ENCODE results near the gene DEDD.
"Not testable (repeated sequence)": the region's sequence is repeated elsewhere in the genome, so short reads cannot be mapped to it uniquely, and the experiment has no call there.

Gene DEDD

DNA sequence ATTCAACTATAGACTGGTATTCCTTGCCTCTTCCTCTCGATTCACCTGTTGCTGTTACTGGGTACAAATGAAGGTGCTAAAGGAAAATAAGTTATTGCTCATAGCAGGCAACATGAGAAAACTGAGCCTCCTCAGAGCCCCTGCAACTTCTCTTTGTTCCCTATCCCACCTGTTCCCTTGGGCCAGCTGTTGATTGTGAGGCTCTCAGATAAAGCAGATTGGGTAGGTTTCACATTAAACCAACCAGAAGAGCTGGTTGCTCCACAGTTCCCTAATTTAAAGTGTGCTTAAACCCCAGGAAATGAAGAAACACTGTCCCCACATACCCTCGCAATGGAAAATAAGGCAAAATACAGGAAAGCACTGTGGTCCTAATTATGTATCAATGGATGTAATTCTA, 4.8 kb downstream of the DEDD start:
- no peaks in the 10 kb centered on the region for H3K4me1 ChIP-seq (ENCODE audit: control insufficient read depth, insufficient read depth, low read length)
- no peak for DNase-seq (ENCODE audit: low read depth, low spot score)
- no peaks in the 10 kb centered on the region for H3K27me3 ChIP-seq (ENCODE audit: control insufficient read depth, insufficient read depth, low read length)
- H3K36me3 ChIP-seq (ENCODE audit: control insufficient read depth, insufficient read depth, low read length), result peaks cover 17% of the 10 kb centered on the region; the same call in 1 of the 2 replicates
- no CpG with 5 or more reads among the region's 2 CpGs for WGBS (ENCODE audit: insufficient coverage, insufficient read length)
- no peak overlapping the region for H3K27ac ChIP-seq (ENCODE audit: low read length)
- H3K4me3 ChIP-seq (ENCODE audit: low read length), result no peak overlapping the region
- no peaks in the 10 kb centered on the region for H3K9me3 ChIP-seq (ENCODE audit: control insufficient read depth, insufficient read depth, low read length)

DNA sequence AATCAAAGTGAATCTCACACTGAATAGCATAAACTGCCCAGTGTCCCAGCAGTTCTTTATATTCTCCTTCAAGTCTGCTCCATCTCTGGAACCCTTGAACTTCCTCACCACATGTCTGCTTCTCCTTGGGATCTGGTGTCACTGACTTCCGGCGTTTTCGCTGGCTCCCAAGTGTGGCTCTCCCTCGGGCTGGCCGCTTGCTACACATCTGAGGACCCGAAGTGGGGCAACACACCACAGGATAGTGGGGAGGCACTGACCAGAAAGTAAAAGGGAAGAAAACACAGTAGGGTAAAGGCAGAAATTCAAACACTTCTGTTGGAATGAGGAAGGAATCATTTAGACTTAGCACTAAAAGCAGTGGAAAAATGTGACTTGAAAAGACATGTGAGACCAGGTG, 9.5 kb downstream of the DEDD start:
- no peak overlapping the region for H3K4me3 ChIP-seq (ENCODE audit: low read length)
- WGBS (ENCODE audit: insufficient coverage, insufficient read length), result no CpG with 5 or more reads among the region's 6 CpGs
- peaks cover 32% of the 10 kb centered on the region for H3K36me3 ChIP-seq (ENCODE audit: control insufficient read depth, insufficient read depth, low read length)
- peaks cover 6% of the 10 kb centered on the region; the same call in 1 of the 2 replicates for H3K4me1 ChIP-seq (ENCODE audit: control insufficient read depth, insufficient read depth, low read length)
- no peaks in the 10 kb centered on the region for H3K9me3 ChIP-seq (ENCODE audit: control insufficient read depth, insufficient read depth, low read length)
- no peak for DNase-seq (ENCODE audit: low read depth, low spot score)
- no peak overlapping the region for H3K27ac ChIP-seq (ENCODE audit: low read length)
- H3K27me3 ChIP-seq (ENCODE audit: control insufficient read depth, insufficient read depth, low read length), result no peaks in the 10 kb centered on the region

DNA sequence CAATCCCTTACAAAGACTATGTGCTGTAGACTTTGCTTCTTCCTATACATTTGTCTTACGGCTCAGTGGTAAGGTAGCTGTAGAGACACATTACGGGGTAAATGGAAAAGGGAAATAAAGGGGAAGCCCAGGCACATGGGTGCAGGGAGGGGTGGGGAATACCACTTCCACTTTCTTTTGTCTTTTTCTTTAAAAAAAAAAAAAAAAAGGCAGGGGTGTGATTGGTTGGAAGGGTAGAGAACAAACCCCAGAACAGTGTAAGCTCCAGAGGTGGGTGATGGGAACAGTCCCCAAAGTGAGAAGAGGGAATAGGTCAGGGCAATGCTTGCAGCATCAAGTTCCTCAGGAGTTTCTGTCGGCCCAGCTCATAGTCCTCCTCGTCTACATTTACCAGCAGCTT, 10.6 kb downstream of the DEDD start:
- no peak overlapping the region for H3K4me3 ChIP-seq (ENCODE audit: low read length)
- no peak for DNase-seq (ENCODE audit: low read depth, low spot score)
- peaks cover 6% of the 10 kb centered on the region; the same call in 1 of the 2 replicates for H3K4me1 ChIP-seq (ENCODE audit: control insufficient read depth, insufficient read depth, low read length)
- H3K27ac ChIP-seq (ENCODE audit: low read length), result no peak overlapping the region
- no peaks in the 10 kb centered on the region for H3K27me3 ChIP-seq (ENCODE audit: control insufficient read depth, insufficient read depth, low read length)
- H3K36me3 ChIP-seq (ENCODE audit: control insufficient read depth, insufficient read depth, low read length), result peaks cover 30% of the 10 kb centered on the region
- H3K9me3 ChIP-seq (ENCODE audit: control insufficient read depth, insufficient read depth, low read length), result no peaks in the 10 kb centered on the region
- no CpG with 5 or more reads among the region's 4 CpGs for WGBS (ENCODE audit: insufficient coverage, insufficient read length)

DNA sequence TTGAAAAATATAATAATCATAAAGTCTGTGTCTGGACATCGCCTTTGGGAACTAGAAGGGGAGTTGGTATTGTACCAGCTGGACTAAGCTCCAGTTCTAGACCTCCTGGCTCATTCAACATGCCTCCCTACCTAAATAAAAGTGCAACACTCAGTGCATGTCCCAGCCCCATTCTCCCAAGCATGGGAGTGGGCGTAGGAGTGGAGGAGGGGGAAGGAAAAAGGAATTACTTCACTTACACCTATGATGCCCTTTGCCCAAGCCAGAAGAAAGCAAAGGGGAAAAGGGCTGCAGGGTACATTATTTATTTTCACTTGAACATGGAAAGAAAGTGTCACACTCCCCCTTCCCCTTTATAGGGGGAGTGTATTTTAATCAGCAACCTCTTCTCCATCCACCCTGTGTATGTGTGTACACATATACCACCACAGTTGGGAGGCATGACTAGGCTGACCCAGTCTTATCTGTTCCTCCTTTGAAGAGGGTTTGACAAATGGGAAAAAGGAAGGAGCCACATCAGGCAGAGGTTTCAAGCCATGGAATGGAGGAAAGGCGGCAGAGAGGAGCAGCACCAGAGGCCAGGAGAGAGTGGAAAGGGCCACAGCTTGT, 11.3 kb downstream of the DEDD start:
- H3K4me1 ChIP-seq (ENCODE audit: control insufficient read depth, insufficient read depth, low read length), result peaks cover 6% of the 10 kb centered on the region; the same call in 1 of the 2 replicates
- H3K36me3 ChIP-seq (ENCODE audit: control insufficient read depth, insufficient read depth, low read length), result peaks cover 30% of the 10 kb centered on the region
- no peaks in the 10 kb centered on the region for H3K9me3 ChIP-seq (ENCODE audit: control insufficient read depth, insufficient read depth, low read length)
- no peak overlapping the region for H3K27ac ChIP-seq (ENCODE audit: low read length)
- no CpG with 5 or more reads among the region's 3 CpGs for WGBS (ENCODE audit: insufficient coverage, insufficient read length)
- DNase-seq (ENCODE audit: low read depth, low spot score), result no peak
- H3K27me3 ChIP-seq (ENCODE audit: control insufficient read depth, insufficient read depth, low read length), result no peaks in the 10 kb centered on the region
- H3K4me3 ChIP-seq (ENCODE audit: low read length), result no peak overlapping the region

DNA sequence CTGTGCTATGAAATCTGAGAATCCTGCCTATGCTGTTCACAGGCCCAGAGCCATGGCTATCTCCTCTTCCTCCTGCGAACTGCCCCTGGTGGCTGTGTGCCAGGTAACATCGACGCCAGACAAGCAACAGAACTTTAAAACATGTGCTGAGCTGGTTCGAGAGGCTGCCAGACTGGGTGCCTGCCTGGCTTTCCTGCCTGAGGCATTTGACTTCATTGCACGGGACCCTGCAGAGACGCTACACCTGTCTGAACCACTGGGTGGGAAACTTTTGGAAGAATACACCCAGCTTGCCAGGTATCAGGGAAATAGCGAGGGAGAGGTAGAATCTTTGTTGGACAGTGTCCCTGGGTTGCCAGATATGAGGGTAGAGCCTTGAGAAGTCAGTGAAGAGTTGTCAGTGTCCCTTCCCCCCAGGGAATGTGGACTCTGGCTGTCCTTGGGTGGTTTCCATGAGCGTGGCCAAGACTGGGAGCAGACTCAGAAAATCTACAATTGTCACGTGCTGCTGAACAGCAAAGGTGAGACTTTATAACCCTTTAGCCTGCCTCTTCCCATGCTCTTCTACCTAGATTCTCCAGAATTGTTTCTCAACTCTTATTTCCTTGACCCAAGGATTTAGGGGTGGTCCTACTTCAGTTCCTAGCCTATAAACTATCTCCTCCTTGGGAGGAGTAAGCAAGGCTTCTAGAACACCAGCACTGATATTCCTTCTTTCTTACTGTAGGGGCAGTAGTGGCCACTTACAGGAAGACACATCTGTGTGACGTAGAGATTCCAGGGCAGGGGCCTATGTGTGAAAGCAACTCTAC, 13.2 kb downstream of the DEDD start:
- no CpG with 5 or more reads among the region's 10 CpGs for WGBS (ENCODE audit: insufficient coverage, insufficient read length)
- Histone ChIP-seq H3K9me3 (ENCODE audit: control insufficient read depth, insufficient read depth, low read length) (no peaks in the 10 kb centered on the region), H3K27ac (ENCODE audit: low read length) (no peak overlapping the region), H3K4me1 (ENCODE audit: control insufficient read depth, insufficient read depth, low read length) (peaks cover 6% of the 10 kb centered on the region; the same call in 1 of the 2 replicates), H3K36me3 (ENCODE audit: control insufficient read depth, insufficient read depth, low read length) (peaks cover 29% of the 10 kb centered on the region), H3K27me3 (ENCODE audit: control insufficient read depth, insufficient read depth, low read length) (no peaks in the 10 kb centered on the region), H3K4me3 (ENCODE audit: low read length) (no peak overlapping the region; the same call in 1 of the 2 replicates)
- DNase-seq (ENCODE audit: low read depth, low spot score), result no peak

DNA sequence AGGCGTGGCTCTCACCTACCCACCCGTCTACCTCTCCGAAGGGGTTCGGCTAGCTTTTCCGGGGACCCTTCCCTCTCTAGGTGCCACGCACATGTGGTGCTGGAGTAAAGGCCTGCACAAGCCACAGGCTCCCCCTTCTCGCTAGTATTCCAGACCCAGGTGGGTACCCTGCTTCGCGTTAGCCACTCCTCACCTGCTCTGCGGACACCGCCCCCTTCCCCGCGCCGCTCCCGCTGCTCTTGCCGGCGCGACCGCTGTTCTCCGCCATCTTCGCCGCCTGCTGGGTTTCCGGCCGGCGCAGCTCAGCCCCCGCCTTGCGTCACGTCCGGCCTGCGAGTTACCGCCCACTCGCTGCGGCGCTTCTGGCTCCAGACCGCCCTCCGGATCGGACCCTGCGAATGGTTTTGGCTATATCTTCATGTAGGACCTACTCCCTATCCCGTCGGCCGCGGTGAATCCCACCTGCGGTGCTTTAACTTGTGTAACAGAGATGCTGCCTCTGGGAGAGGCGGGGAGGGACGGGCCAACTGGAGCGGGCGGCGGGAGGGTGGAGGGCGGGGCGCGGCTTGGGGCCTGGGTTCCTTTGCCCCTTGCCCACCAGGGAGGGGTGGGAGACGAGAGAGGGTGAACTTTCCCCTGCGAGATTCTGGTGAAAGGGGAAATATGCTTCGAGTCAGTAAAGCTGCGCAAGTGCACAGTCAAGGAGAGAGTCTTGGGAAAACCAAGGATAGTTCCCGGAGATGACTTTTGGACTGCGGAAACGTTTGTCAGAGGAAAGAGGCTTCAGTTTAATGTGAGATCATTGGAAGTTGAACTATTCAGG, 14.5 kb downstream of the DEDD start, which contains the start of the genes NIT1 and PFDN2:
NIT1 (plus strand) TSS at position 347 of the 823 bp plus-strand sequence; CDS start at position 419, 72 bp downstream.
PFDN2 (minus strand) TSS at position 279 of the 823 bp plus-strand sequence; CDS start at position 268, 11 bp downstream.
- DNase-seq (ENCODE audit: low read depth, low spot score), result peak; percentile 68
- H3K36me3 ChIP-seq (ENCODE audit: control insufficient read depth, insufficient read depth, low read length), result peaks cover 20% of the 10 kb centered on the region
- peaks cover 6% of the 10 kb centered on the region; the same call in 1 of the 2 replicates for H3K4me1 ChIP-seq (ENCODE audit: control insufficient read depth, insufficient read depth, low read length)
- no peak within 1 kb of the TSS for H3K27ac ChIP-seq (ENCODE audit: low read length)
- H3K9me3 ChIP-seq (ENCODE audit: control insufficient read depth, insufficient read depth, low read length), result no peaks in the 10 kb centered on the region
- H3K27me3 ChIP-seq (ENCODE audit: control insufficient read depth, insufficient read depth, low read length), result no peaks in the 10 kb centered on the region
- peak within 1 kb of the TSS; percentile 97 for H3K4me3 ChIP-seq (ENCODE audit: low read length)
- no CpG with 5 or more reads among the region's 58 CpGs for WGBS (ENCODE audit: insufficient coverage, insufficient read length)

DNA sequence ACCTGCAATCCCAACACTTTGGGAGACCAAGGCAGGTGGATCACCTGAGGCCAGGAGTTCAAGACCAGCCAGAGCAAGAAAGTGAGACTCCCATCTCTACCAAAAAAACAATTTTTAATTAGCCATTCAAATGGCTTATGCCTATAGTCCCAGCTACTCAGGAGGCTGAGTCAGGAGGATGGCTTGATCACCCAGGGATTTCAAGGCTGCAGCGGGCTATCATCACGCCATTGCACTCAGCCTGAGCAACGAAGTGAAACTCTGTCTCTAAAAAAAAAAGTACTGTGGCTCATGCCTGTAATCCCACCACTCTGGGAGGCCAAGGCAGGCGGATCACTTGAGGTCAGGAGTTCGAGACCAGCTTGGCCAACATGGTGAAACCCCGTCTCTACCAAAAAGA, 16.5 kb downstream of the DEDD start:
- H3K27me3 ChIP-seq (ENCODE audit: control insufficient read depth, insufficient read depth, low read length); H3K36me3 ChIP-seq (ENCODE audit: control insufficient read depth, insufficient read depth, low read length); H3K27ac ChIP-seq (ENCODE audit: low read length); H3K9me3 ChIP-seq (ENCODE audit: control insufficient read depth, insufficient read depth, low read length); DNase-seq (ENCODE audit: low read depth, low spot score); H3K4me1 ChIP-seq (ENCODE audit: control insufficient read depth, insufficient read depth, low read length); H3K4me3 ChIP-seq (ENCODE audit: low read length): not testable (repeated sequence)
- no CpG with 5 or more reads among the region's 6 CpGs for WGBS (ENCODE audit: insufficient coverage, insufficient read length)

DNA sequence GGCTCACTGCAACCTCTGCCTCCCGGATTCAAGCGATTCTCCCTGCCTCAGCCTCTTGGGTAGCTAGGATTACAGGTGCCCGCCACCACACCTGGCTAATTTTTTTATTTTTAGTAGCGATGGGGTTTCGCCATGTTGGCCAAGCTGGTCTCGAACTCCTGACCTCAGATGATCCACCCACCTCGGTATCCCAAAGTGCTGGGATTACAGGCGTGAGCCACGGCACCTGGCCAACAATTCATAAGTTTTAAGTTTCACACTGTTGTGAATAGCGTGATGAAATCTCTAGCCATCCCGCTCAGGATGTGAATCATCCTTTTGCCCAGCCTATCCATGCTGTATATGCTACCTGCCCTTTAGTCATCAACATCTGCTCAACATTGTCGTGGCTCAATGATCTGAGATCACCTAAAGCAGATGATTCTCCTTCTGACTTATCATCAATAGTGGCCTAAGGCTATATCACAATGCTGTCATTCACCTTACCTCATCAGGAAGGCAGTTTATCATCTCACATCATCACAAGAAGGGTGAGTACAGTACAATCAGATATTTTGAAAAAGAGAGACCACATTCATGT, 17.2 kb downstream of the DEDD start:
- Histone ChIP-seq H3K4me1 (ENCODE audit: control insufficient read depth, insufficient read depth, low read length) (peaks cover 6% of the 10 kb centered on the region; the same call in 1 of the 2 replicates), H3K27me3 (ENCODE audit: control insufficient read depth, insufficient read depth, low read length) (no peaks in the 10 kb centered on the region), H3K27ac (ENCODE audit: low read length) (no peak overlapping the region), H3K4me3 (ENCODE audit: low read length) (no peak overlapping the region), H3K36me3 (ENCODE audit: control insufficient read depth, insufficient read depth, low read length) (peaks cover 3% of the 10 kb centered on the region; the same call in 1 of the 2 replicates), H3K9me3 (ENCODE audit: control insufficient read depth, insufficient read depth, low read length) (no peaks in the 10 kb centered on the region)
- no peak for DNase-seq (ENCODE audit: low read depth, low spot score)
- no CpG with 5 or more reads among the region's 12 CpGs for WGBS (ENCODE audit: insufficient coverage, insufficient read length)

DNA sequence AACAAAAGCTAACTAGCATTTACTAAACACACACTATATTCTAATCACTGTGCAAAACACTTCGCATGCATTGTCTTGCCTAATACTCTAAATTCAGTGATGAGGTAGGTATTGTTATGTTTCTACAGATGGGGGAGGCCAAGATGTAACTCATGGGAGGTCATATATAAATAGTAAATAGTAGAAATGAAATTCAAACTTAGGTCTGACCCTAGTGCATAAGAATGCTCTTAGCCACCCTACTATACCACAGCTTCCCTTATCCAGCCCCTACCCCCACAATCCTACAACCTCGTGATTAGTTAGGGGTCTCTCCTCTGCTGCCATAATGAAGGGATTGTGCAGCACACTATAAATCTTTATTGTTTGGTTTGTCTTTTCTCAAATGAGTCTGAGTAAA, 17.9 kb downstream of the DEDD start:
- H3K4me1 ChIP-seq (ENCODE audit: control insufficient read depth, insufficient read depth, low read length), result peaks cover 6% of the 10 kb centered on the region; the same call in 1 of the 2 replicates
- no peak overlapping the region for H3K4me3 ChIP-seq (ENCODE audit: low read length)
- H3K36me3 ChIP-seq (ENCODE audit: control insufficient read depth, insufficient read depth, low read length), result peaks cover 1% of the 10 kb centered on the region; the same call in 1 of the 2 replicates
- H3K9me3 ChIP-seq (ENCODE audit: control insufficient read depth, insufficient read depth, low read length), result no peaks in the 10 kb centered on the region
- no peak overlapping the region for H3K27ac ChIP-seq (ENCODE audit: low read length)
- H3K27me3 ChIP-seq (ENCODE audit: control insufficient read depth, insufficient read depth, low read length), result no peaks in the 10 kb centered on the region
- no CpG with 5 or more reads among the region's 2 CpGs for WGBS (ENCODE audit: insufficient coverage, insufficient read length)
- DNase-seq (ENCODE audit: low read depth, low spot score), result no peak

DNA sequence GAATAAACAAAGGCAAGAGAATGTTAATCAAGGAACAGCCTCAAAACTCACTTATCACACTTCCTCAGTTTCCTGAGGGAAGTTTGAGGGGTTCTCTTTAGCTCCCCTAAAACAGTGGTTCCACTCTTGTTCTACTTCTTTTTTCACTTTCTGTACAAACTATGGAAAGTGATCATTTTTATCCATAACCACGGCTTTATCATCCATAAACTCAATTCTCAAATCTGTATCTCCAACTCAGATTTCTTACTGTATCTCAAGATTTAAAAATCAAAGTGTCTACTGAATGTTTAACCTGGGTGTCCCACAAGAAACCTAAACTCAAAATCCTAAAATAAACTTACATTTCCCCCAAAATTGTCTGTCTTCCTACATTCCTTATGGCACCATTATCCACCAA, 18.6 kb downstream of the DEDD start:
- WGBS (ENCODE audit: insufficient coverage, insufficient read length), result no CpG with 5 or more reads among the region's 1 CpG
- Histone ChIP-seq H3K27me3 (ENCODE audit: control insufficient read depth, insufficient read depth, low read length) (no peaks in the 10 kb centered on the region), H3K36me3 (ENCODE audit: control insufficient read depth, insufficient read depth, low read length) (peaks cover 2% of the 10 kb centered on the region; the same call in 1 of the 2 replicates), H3K4me1 (ENCODE audit: control insufficient read depth, insufficient read depth, low read length) (peaks cover 2% of the 10 kb centered on the region; the same call in 1 of the 2 replicates), H3K4me3 (ENCODE audit: low read length) (no peak overlapping the region), H3K27ac (ENCODE audit: low read length) (no peak overlapping the region), H3K9me3 (ENCODE audit: control insufficient read depth, insufficient read depth, low read length) (no peaks in the 10 kb centered on the region)
- no peak for DNase-seq (ENCODE audit: low read depth, low spot score)
